ENCODE data around the gene IL21R.
"Not testable (repeated sequence)": the region's sequence is repeated elsewhere in the genome, so short reads cannot be mapped to it uniquely, and the experiment has no call there.

The IL21R gene

GRCh38 chr16:27374804-27375425, 27.1 kb upstream of the IL21R start:
- DNase-seq (ENCODE audit: low read depth) = no peak

DNA sequence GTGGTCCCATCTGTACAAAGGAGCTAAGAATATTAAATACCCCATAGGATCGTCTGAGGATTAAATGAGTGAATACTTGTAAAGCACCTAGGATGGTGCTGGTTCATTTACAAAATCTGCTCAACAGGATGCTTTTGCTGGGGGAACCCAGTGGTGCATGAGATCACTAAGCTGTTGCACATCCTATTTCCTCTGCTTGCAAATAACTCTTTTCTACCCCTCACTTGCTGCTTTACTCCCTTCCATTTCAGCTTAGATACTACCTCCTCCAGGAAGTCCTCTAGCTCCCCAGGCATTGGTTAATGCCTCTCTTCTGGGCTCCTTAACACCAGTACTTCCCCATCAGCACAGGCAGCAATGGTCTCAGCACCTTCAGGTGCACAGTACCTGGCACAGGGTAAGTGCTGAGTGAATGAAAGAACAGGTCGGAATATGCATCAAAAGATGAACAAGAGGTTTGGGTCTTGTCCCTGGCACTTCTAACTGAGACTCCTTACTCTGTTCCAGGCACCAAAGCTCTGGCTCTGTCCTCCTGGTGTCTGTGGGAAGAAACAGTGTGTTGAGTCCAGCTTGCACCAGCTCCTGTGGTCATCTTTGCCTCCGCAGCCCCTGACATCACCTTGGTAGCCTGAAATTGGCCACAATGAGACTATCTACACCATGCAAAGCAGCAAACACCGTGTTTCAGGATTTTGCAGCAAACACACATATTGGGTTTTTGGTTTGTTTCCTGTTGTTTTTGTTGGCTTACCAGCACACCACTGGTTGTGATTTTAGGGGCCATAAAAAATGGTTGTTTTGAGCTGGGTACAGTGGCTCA, 24.1 kb upstream of the IL21R start:
- no peak for DNase-seq (ENCODE audit: low read depth)

DNA sequence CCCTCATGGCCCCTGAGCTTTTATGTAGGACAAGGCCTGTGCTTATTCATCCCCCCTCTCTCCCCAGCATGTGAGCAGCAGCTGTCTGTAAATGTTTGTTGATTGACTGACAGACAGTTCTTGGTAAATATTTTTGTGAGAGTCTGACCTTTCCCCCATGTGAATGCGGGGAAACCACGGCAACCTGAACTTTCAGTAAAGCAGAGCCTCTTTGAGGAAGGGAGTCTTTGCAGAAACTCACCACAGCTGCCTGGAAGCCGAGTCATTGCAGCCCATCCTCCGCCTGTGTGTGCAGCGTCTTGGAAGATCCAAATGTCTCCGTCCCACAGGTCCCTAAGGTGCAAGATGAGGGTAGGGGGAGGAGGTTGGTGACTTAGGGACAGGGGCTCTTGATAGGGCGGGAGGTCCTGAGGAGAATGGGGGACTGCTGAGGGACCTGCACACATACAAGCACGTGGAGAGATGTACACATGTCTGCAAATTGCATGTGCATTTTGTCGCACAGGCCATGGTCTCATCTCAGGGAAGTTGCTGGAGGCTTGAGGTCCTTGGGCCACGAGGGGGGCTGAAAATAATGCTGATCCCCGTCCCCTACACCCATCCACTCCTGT, 23.0 kb upstream of the IL21R start:
- DNase-seq (ENCODE audit: low read depth) = no peak

DNA sequence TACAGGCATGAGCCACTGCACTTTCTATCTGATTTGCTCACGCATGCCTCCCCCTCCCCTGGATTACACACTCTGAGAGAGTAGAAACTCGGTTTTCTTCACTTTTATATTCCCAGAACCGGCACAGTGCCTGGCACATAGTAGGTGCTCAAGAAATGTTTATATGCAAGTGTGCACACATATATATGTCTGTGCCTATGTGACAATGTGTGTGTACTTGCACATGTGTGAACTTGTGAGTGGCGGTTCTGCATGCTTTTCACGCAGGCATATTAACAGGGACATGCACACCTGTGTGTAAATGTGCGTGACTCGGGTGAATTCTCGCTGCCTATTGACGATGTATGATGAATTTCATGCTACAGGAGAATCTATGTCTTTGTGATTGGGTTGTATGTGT, 22.1 kb upstream of the IL21R start:
- no peak for DNase-seq (ENCODE audit: low read depth)

DNA sequence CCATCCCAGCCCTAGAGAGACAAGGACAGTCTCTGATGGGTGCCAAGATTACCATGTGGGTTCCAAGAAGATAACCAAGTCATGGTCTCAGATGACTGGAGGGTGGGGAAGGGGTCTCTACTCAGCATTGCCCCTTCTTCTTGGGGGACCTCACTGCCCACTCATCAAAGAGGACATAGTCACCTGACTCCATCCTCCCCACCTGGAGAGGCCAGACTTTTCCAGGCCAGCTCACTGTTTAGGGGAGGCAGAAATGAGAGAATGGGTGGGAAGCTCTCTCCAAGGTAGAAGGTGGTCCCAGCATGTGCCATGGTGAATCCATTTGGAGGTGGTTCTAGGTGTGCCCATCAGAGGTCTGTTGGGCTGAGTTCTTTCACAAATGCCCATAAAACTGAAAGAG, 20.7 kb upstream of the IL21R start:
- DNase-seq (ENCODE audit: low read depth) = no peak

GRCh38 chr16:27381974-27382855, 19.8 kb upstream of the IL21R start:
- no peak for DNase-seq (ENCODE audit: low read depth)

DNA sequence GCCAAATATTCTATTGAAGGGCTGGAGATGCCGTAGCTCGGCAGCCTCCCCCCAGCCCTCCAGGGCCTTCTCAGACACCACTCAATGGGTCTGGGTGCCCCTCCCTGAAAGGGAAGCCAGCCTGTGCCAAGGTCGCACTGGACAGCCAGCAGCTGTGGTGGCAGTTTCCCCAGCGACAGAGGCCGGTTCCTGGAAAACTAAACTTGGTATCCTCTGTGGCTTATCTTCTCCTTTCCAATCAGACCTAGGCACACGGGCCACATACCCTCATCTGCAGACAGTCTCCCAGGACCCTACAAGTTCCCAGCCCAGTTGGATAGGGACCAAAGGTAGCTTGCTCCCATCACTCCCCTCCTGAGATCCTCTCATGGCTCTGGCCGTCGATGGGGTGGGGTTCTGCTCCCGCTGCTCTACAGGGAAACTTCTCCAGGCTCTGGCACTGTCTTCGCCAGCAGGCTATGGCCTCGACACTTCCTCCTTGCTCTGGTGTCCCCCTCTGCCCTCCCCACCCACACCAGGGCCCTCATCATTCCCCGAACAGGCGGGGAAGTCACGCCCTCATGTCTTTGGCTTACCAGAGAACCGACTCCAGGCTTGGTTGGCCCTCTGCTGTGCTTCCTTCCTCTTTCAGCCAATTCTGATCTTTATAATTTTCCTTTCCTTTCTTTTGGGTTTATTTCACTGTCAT, 18.3 kb upstream of the IL21R start:
- no peak for DNase-seq (ENCODE audit: low read depth)

- DNase-seq (ENCODE audit: low read depth) = no peak
These were observed 17.5 kb upstream of the IL21R start for GRCh38 chr16:27384425-27384824.

GRCh38 chr16:27385398-27385797, 16.6 kb upstream of the IL21R start:
- DNase-seq (ENCODE audit: low read depth) = no peak

- no peak for DNase-seq (ENCODE audit: low read depth)
These were observed 15.3 kb upstream of the IL21R start for GRCh38 chr16:27386674-27387073.

DNA sequence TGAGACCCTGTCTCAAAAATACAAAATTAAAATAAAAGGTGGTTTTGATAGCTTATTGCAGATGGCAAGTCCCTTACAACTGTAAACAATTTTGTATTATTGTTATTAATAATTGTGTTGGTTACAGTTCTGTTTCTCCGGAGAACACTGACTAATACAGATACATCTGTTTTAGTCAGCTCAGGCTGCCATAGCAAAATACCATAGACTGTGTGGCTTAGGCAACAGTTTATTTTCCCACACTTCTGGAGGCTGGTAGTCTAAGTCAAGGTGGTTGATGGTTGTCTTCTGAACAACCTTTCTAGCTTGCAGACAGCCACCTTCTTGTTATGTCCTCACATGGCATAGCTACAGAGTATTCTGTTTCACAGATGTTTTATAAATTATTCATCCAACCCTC, 14.2 kb upstream of the IL21R start:
- no peak for DNase-seq (ENCODE audit: low read depth)

- DNase-seq (ENCODE audit: low read depth) = no peak
These were observed 12.6 kb upstream of the IL21R start for GRCh38 chr16:27389272-27389961.

GRCh38 chr16:27390151-27390550, 11.8 kb upstream of the IL21R start:
- DNase-seq (ENCODE audit: low read depth) = no peak

- no peak for DNase-seq (ENCODE audit: low read depth)
These were observed 9.3 kb upstream of the IL21R start for GRCh38 chr16:27392671-27393070.

- no peak for DNase-seq (ENCODE audit: low read depth)
These were observed 7.5 kb upstream of the IL21R start for GRCh38 chr16:27394516-27394915.

DNA sequence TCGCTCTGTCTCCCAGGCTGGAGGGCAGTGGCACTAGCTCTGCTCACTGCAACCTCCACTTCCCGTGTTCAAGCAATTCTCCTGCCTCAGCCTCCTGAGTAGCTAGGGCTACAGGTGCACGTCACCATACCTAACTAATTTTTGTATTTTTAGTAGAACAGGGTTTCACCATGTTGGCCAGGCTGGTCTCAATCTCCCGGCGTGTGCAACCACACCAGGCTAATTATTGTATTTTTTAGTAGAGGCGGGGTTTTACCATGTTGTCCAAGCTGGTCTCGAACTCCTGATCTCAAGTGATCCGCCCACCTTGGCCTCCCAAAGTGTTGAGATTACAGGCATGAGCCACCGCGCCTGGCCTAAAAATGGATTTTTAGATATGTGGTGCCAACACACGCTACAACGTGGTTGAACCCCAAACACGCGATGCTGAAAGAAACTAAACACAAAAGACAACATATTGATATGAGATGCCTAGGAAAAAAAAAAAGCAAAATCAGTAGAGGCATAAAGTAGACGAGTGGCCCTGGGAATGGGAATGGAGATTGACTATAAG, 3.6 kb upstream of the IL21R start:
- not testable (repeated sequence) for DNase-seq (ENCODE audit: low read depth)

- DNase-seq (ENCODE audit: low read depth) = no peak
These were observed 2.8 kb upstream of the IL21R start for GRCh38 chr16:27398894-27399853.

GRCh38 chr16:27399969-27400368, 2.0 kb upstream of the IL21R start:
- DNase-seq (ENCODE audit: low read depth) = no peak

DNA sequence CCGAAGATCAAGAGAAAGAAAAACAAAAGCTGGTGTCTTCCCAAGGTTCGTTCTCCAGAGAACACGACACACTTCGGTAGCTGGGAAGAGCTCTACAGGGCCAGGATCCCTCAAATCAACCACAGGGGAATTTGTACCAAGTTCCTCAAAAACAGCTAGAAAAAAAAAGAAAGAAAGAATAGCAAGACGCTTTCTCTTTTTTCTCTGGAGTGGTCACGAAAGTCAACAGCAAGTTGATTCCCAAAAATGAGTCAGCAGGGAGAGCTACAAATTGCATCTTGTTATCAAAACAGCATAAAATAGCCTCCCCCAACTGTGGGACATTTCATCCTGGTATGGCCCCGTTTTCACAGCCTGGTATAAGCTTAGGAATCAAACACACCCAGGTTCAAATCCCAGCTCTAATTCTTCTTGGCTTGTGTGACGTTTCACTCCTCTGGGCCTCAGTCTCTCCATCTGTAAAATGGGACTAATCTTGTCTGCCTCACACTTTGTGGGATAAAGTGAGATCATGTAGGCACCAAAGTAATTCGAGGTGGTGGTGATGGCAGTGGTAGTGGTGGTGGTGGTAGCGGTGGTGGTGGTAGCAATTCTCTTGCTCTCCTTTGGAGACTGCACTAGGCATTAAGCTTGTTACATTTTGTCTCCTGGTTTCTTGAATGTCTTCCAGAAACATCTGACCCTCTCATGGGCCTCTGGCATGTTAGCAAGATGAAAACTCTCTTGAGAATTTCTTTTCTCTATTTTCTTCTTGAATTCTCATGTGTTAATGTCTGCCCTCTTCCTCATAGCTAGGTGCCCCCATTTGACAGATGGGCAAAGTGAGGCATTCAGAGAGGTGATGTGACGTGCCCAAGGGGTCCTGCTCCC, 988 bp upstream of the IL21R start:
- DNase-seq (ENCODE audit: low read depth) = no peak
